Testis (tissue), 2 donors: ENCODE results near the gene GPC2.

Experiments
- CTCF ChIP-seq, 3 experiments: fragments of 450-650 bp in 2 of 3; fragments of 200-600 bp in 1 of 3; sonication (generic) in 1 of 3; IDR thresholded peaks; one replicate each; pipeline ENCODE4 v1.5.1; 2016 to 2019; ENCODE audit warnings: antibody characterized with exemption in 3 of 3, mild to moderate bottlenecking in 2 of 3, moderate library complexity in 1 of 3
- POLR2A ChIP-seq: fragments of 450-650 bp; IDR thresholded peaks from one replicate; pipeline ENCODE4 v1.6.1; 2017; ENCODE audit warnings: antibody characterized with exemption, mild to moderate bottlenecking, moderate library complexity

GRCh38 chr7:100157069-100157333 is 20.2 kb downstream of the GPC2 start:
- TF ChIP-seq CTCF (IDR thresholded peaks at IDR 0.05), result no peak
- TF ChIP-seq POLR2A, result no peak
